GM19438 (cell line): Measurements from ENCODE around the gene MNS1.
"Not testable (repeated sequence)": the region's sequence is repeated elsewhere in the genome, so short reads cannot be mapped to it uniquely, and the experiment has no call there.

Experiments used
- ATAC-seq: cut with Tn5 transposase; IDR thresholded peaks from one replicate; pipeline ENCODE4 v1.9.1; 2021; ENCODE audit warnings: low read depth; ENCODE audit not compliant: unreplicated experiment

MNS1 gene

GRCh38 chr15:56456229-56456628, 8.7 kb downstream of the MNS1 start:
- no peak for ATAC-seq

- ATAC-seq: no peak
Observed at GRCh38 chr15:56454836-56455235, 10.1 kb downstream of the MNS1 start.

DNA sequence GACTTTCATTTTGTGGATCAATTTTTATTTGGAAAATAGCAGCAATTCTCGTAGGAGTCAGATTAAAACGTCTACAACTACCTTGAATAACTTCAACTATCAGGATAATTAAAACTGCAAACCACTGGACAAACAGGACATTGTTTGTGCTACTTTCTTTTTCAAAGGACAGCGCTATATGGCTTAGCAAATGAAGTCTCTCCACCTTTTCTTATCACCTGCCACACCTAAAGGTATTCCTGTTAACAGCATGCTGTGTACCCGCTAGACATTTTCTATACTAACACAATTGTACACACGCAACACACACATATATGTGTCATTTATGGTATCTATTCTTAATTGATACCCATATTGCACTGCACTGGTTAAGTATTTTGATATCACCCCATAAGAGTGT, 19.2 kb downstream of the MNS1 start:
- ATAC-seq: no peak

DNA sequence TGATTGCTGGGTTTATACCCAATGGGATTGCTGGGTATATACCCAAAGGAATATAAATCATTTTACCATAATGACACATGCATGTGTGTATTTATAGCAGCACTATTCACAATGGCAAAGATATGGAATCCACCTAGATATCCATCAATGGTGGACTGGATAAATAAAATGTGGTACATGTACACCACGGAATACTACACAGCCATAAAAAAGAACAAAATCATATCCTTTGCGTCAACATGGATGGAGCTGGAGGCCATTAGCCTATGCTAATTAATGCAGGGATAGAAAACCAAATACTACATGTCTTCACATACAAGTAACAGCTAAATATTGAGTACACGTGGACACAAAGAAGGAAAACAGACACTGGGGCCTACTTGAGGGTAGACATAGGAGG, 22.6 kb downstream of the MNS1 start:
- no peak for ATAC-seq

DNA sequence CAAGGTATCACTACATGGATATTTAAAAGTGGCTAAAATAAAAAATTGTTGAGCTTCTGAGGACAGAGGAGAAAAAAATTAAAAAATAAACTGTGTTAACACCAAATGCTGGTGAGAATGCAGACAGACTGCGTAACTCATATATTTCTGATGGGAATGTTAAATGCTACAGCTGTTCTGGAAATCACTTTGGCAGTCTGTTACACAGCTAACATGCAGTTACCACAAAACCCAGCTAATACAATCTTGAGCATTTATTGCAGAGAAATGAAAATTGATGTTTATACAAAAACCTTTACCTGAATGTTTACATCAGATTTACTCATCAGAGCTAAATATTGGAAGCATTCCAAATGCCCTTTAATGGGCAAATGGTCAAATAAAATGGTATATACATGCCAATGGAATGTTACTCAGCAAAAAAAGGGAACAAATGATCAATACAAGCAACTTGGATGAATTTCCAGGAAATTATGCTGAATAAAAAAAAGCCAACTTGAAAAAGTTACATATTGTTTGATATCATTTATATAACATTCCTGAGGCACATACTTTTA, 24.6 kb downstream of the MNS1 start:
- no peak for ATAC-seq

- no peak for ATAC-seq
Observed at GRCh38 chr15:56432304-56432703, 32.6 kb downstream of the MNS1 start.

- no peak for ATAC-seq
Observed at GRCh38 chr15:56428821-56429458, 36.0 kb downstream of the MNS1 start.

GRCh38 chr15:56425976-56426375, 39.0 kb downstream of the MNS1 start:
- ATAC-seq: no peak

DNA sequence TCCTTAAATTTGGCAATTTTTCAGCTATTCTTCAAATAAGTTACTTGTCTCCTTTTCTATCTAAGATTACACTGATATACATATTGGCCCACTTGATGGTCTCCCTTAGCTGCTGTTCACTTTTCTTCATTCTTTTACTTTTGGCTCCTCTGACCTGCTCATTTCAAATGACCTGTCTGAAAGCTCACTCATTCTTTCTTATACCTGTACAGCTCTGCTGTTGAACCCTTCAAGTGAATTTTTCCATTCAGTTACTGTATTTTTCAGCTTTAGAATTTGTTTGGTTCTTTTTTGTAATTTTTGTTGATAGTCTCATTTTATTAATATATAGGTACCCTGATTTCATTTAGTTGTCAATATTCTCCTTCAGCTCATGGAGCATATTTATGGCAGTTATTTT, 39.7 kb downstream of the MNS1 start:
- no peak for ATAC-seq

DNA sequence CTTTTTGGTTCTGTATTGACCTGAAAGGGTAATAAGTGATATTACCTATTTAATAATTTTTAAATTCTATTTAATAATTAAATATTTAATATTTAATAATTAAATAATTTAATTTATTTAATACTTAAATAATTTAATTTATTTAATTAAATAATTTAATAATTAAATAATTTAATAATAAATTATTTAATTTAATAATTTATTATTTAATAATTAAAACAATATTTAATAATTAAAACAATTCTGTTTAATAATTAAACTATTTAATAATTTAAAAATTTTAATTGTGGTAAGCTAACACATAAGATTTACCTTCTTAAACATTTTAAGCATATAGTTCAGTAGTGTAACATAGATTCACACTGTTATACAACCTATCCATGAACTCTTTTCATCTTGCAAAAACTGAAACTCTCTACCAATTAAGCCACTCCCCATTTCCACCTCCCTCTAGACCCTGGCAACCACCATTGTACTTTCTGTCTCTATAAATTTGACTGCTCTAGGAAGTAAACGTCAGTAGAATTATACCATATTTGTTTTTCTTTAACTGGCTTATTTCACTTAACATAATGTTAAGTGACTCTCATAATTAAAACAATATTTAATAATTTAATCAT, 51.7 kb downstream of the MNS1 start:
- ATAC-seq: not testable (repeated sequence)

DNA sequence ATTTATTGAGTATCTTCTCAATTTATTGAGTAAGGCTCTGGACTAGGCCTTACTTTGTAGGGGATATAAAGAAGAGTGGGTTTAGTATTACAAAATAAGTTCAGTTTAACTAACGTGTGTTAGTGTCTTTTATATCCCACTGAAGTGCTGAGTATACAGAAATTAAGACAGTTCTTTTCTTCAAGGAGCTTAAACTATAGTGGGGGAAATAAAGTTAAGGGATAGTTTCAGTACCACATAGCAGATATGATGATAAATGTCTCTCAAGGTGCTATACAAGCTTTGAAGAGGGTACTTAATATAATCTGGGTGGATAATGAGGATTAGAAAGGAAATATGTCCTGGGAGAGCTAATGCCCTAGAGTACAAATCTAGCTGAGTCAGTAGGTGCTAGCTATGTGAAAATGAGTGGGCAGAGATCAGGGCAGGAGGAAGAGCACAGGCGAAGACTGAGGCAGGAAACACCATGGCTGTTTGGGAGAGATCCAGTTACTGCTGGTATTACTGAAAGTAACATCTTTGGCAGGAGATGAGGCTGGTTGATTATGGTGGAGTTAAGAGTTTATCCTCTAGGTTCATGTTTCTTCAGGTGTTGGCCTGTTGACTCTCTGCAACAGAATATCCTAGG, 53.7 kb downstream of the MNS1 start:
- no peak for ATAC-seq

- ATAC-seq: no peak
Observed at GRCh38 chr15:56410721-56411120, 54.2 kb downstream of the MNS1 start.

DNA sequence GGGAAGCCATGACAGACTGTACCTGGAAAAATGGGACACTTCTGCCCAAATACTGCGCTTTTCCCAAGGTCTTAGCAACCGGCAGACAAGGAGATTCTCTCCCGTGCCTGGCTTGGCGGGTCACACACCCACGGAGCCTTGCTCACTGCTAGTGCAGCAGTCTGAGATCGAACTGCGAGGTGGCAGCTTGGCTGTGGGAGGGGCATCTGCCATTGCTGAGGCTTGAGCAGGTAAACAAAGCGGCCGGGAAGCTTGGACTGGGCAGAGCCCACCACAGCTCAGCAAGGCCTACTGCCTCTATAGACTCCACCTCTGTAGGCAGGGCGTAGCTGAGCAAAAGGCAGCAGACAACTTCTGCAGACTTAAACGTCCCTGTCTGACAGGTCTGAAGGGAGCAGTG, 65.7 kb downstream of the MNS1 start:
- not testable (repeated sequence) for ATAC-seq

DNA sequence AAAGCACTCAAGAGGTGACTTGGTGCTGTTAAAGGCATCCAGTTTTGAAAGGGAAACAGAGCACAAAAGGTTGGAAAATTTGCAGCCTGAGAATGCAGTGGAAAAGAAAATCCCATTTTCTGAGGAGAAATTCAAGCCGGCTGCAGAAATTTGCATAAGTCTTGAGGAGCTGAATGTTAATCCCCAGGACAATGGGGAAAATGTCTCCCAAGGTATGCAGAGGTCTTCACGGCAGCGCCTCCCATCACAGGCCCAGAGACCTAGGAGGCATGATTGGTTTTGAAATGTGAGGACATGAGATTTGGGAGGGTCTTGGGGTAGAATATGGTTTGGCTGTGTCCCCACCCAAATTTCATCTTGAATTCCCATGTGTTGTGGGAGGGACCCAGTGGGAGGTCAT, 67.6 kb downstream of the MNS1 start:
- ATAC-seq: not testable (repeated sequence)

DNA sequence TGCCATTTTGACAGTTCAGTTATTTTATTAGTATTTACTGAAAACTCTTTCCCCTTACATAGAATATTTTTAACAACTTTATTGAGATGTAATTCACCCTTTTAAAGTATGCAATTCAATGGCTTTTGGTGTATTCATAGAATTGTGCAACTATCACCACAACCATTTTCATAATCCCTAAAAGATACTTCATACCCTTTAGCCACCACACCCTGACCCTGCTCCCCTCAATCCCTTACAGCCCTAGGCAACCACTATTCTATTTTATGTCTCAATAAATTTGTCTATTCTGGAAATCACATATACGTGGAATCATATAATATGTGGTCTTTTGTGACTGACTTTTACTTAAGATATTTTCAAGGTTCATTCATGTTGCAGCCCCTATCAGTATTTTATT, 70.0 kb downstream of the MNS1 start:
- ATAC-seq: no peak

DNA sequence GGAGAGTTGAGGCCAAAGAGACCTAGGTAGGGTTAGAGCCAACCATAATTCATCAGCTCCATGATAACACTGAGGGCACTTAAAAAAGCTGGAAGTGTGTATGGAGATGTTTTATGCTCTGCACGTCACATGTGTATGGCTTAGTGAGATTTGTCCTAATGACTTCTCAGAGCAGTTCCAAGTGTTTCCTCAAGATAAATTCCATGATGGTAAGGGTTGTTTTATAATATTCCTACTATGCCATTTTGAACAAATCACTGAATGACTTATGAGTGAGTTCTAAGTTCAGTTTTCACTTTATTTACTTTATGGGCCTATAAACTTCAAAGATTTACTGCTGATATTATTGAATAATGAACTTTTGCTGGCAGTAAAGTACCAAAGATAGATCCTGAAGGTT, 71.7 kb downstream of the MNS1 start:
- no peak for ATAC-seq

GRCh38 chr15:56390739-56391267, 74.1 kb downstream of the MNS1 start:
- no peak for ATAC-seq

- ATAC-seq: no peak
Observed at GRCh38 chr15:56385908-56386307, 79.0 kb downstream of the MNS1 start.

GRCh38 chr15:56383010-56383409, 81.9 kb downstream of the MNS1 start:
- no peak for ATAC-seq
